NT2/D1 (cell line): ENCODE data around the gene ATP1B4.

Experiments used
- DNase-seq: peaks from one replicate; pipeline ENCODE4 v3.0.0-alpha.2; 2011; ENCODE audit warnings: low read depth, low spot score
- H3K27me3 ChIP-seq: 2 replicates; pipeline ENCODE4 v1.6.0; 2011; ENCODE audit warnings: mild to moderate bottlenecking; ENCODE audit not compliant: insufficient read length, insufficient read depth
- H3K36me3 ChIP-seq: 2 replicates; pipeline ENCODE4 v1.6.1; 2011; ENCODE audit warnings: mild to moderate bottlenecking, low read length, mixed read lengths; ENCODE audit not compliant: insufficient read depth, insufficient read length
- H3K4me1 ChIP-seq: 2 replicates; pipeline ENCODE4 v1.5.1; 2011; ENCODE audit not compliant: insufficient read depth, insufficient read length
- H3K4me3 ChIP-seq: 2 replicates; pipeline ENCODE4 v1.5.1; 2011; ENCODE audit warnings: low read depth; ENCODE audit not compliant: insufficient read length
- H3K9ac ChIP-seq: 2 replicates; pipeline ENCODE4 v1.6.0; 2011; ENCODE audit warnings: low read depth; ENCODE audit not compliant: insufficient read length
- H3K9me3 ChIP-seq: 2 replicates; pipeline ENCODE4 v1.5.1; 2011; ENCODE audit warnings: mild to moderate bottlenecking, low read length; ENCODE audit not compliant: insufficient read depth
- SUZ12 ChIP-seq: IDR thresholded peaks from 2 replicates; pipeline ENCODE4 v1.6.1; 2011; ENCODE audit not compliant: insufficient read length, insufficient read depth; ENCODE audit errors: extremely low read depth
- YY1 ChIP-seq: IDR thresholded peaks from 2 replicates; pipeline ENCODE4 v1.6.1; 2011; ENCODE audit not compliant: insufficient read length, insufficient read depth
- ZNF274 ChIP-seq: IDR thresholded peaks from 2 replicates; pipeline ENCODE4 v1.6.1; 2011; ENCODE audit warnings: mild to moderate bottlenecking, low read depth, low read length

Gene ATP1B4

GRCh38 chrX:120361764-120362305 is at the start of gene ATP1B4:
Gene ATP1B4 (plus strand): TSS chrX:120362089. CDS start chrX:120362169, 80 bp downstream.
- no peak within 1 kb of the TSS for H3K9ac ChIP-seq
- no peaks in the 10 kb centered on the region for H3K9me3 ChIP-seq
- no peak for TF ChIP-seq ZNF274
- TF ChIP-seq YY1: no peak
- no peak for TF ChIP-seq SUZ12
- H3K27me3 ChIP-seq: no peaks in the 10 kb centered on the region
- no peak for DNase-seq
- H3K36me3 ChIP-seq: no peaks in the 10 kb centered on the region
- no peaks in the 10 kb centered on the region for H3K4me1 ChIP-seq
- H3K4me3 ChIP-seq: no peak within 1 kb of the TSS

DNA sequence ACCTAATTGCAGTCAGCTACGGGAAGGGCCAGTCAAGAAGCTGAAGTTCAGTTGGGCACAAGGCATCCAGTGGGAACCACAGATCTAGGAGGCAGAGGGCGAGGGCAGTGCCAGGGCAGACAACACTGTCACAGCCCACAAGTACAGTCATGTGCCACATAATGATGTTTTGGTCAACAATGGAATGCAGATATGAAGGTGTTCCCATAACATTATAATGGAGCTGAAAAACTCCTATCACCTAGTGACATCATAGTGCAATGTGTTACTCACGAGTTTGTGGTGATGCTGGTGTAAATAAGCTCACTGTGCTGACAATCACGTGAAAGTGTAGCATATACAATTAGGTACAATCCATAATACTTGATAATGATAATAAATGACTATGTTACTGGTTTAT is 46.1 kb upstream of the ATP1B4 start:
- Histone ChIP-seq H3K9ac (no peak overlapping the region), H3K4me1 (no peaks in the 10 kb centered on the region), H3K36me3 (no peaks in the 10 kb centered on the region), H3K9me3 (no peaks in the 10 kb centered on the region), H3K27me3 (peaks cover 28% of the 10 kb centered on the region), H3K4me3 (no peak overlapping the region)
- TF ChIP-seq ZNF274 (no peak), SUZ12 (no peak), YY1 (no peak)
- DNase-seq: no peak

GRCh38 chrX:120316587-120317283 is 45.2 kb upstream of the ATP1B4 start:
- Histone ChIP-seq H3K27me3 (peaks cover 20% of the 10 kb centered on the region), H3K4me3 (no peak overlapping the region), H3K4me1 (no peaks in the 10 kb centered on the region), H3K9ac (no peak overlapping the region), H3K9me3 (no peaks in the 10 kb centered on the region), H3K36me3 (no peaks in the 10 kb centered on the region)
- TF ChIP-seq YY1: no peak
- TF ChIP-seq SUZ12: no peak
- no peak for TF ChIP-seq ZNF274
- no peak for DNase-seq

GRCh38 chrX:120318411-120318810 is 43.5 kb upstream of the ATP1B4 start:
- Histone ChIP-seq H3K4me1 (no peaks in the 10 kb centered on the region), H3K4me3 (no peak overlapping the region), H3K27me3 (peaks cover 4% of the 10 kb centered on the region), H3K9ac (no peak overlapping the region), H3K9me3 (no peaks in the 10 kb centered on the region), H3K36me3 (no peaks in the 10 kb centered on the region)
- no peak for TF ChIP-seq YY1
- no peak for TF ChIP-seq ZNF274
- TF ChIP-seq SUZ12: no peak
- DNase-seq: no peak

DNA sequence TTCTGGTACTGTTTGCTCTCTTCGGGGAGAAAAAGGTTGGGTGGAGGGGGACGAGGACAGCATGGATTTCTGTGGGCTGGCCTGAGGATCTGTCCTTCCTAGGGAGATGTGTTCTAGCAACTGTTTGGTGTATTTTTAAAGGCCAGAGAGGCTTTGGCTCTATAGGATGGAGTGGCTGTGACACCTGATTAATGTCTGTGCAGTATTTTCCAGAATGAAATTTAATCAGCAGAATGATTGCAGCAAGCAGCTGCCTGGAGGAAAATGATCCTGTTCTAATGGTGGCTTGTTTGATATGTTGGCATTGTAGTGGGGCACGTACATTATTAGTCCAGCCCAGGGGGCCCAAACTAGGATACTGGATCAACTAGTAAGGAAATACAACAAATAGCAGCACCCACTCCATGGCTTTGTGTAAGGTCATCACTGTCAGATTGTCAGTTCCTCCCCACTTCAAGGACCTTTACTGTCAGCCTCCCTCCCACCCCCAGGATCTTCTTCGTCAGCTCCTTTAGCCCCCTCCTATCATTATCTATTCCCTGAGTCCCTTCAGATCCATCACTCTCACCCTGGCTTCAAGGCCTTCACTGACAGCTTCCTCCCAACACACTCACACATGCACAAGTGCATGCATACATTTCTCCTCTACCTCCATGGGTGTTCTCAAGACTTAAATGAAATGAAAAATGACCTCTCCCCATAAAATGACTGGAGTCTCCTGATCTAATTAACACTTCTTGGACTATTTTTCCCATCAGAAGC is 40.2 kb upstream of the ATP1B4 start:
- H3K27me3 ChIP-seq: no peaks in the 10 kb centered on the region
- H3K36me3 ChIP-seq: no peaks in the 10 kb centered on the region
- H3K4me3 ChIP-seq: no peak overlapping the region
- DNase-seq: no peak
- TF ChIP-seq SUZ12 (no peak), YY1 (no peak)
- H3K9ac ChIP-seq: no peak overlapping the region
- H3K9me3 ChIP-seq: no peaks in the 10 kb centered on the region
- H3K4me1 ChIP-seq: no peaks in the 10 kb centered on the region

DNA sequence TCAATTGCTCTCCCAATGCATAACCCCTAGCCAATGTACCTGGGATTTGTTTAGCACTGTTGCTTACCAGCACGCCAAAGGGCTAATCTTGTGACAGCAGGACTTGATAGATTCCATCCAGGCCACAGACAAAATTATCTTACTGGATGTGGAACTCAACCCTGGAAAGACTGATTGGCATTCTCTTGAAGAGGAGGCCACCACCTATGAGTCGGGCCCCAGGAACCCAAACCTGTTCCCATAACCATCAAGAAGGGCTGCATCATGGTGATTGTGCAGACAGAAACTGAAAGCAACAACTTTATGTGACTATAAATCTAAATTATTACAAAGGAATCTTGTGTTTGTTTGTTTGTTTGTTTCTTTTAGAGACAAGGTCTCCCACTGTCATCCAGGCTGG is 30.8 kb upstream of the ATP1B4 start:
- H3K4me3 ChIP-seq: no peak overlapping the region
- 0 out of 2 replicates have a peak, but pooled peaks cover 5% of the 10 kb centered on the region for H3K9me3 ChIP-seq
- no peaks in the 10 kb centered on the region for H3K27me3 ChIP-seq
- H3K36me3 ChIP-seq: no peaks in the 10 kb centered on the region
- peaks cover 2% of the 10 kb centered on the region for H3K4me1 ChIP-seq
- TF ChIP-seq YY1 (no peak), SUZ12 (no peak), ZNF274 (no peak)
- DNase-seq: no peak
- H3K9ac ChIP-seq: no peak overlapping the region

GRCh38 chrX:120332394-120332793 is 29.5 kb upstream of the ATP1B4 start:
- H3K9ac ChIP-seq: no peak overlapping the region

More at GRCh38 chrX:120332394-120332793, 29.5 kb upstream of the ATP1B4 start:
- H3K4me3 ChIP-seq: no peak overlapping the region
- DNase-seq: no peak
- peaks cover 18% of the 10 kb centered on the region; the same call in 1 of the 2 replicates for H3K9me3 ChIP-seq
- TF ChIP-seq ZNF274 (no peak), SUZ12 (no peak), YY1 (no peak)
- H3K27me3 ChIP-seq: no peaks in the 10 kb centered on the region
- no peaks in the 10 kb centered on the region for H3K36me3 ChIP-seq
- peaks cover 2% of the 10 kb centered on the region for H3K4me1 ChIP-seq
